HG03103 (cell line): Measurements from ENCODE around the gene TMEM256.
"Not testable (repeated sequence)": the region's sequence is repeated elsewhere in the genome, so short reads cannot be mapped to it uniquely, and the experiment has no call there.

ENCODE experiments used
- ATAC-seq: cut with Tn5 transposase; IDR thresholded peaks from one replicate; pipeline ENCODE4 v1.9.1; 2021; ENCODE audit warnings: low read depth; ENCODE audit not compliant: unreplicated experiment

TMEM256 gene

GRCh38 chr17:7388856-7389255 lies 15.0 kb downstream of the TMEM256 start:
- no peak for ATAC-seq

- no peak for ATAC-seq
Observed at GRCh38 chr17:7384489-7385081, 19.3 kb downstream of the TMEM256 start.

- ATAC-seq = no peak
Observed at GRCh38 chr17:7383742-7384488, 20.0 kb downstream of the TMEM256 start.

- no peak for ATAC-seq
Observed at GRCh38 chr17:7383371-7383741, 20.5 kb downstream of the TMEM256 start.

- no peak for ATAC-seq
Observed at GRCh38 chr17:7382901-7383300, 21.0 kb downstream of the TMEM256 start.

GRCh38 chr17:7380855-7381683 lies 22.8 kb downstream of the TMEM256 start, which contains the start of gene TNK1:
Gene TNK1, plus strand, starts transcription at chr17:7381089. Its CDS starts 1,838 bp downstream, at chr17:7382927.
- no peak for ATAC-seq

GRCh38 chr17:7380321-7380720 lies 23.6 kb downstream of the TMEM256 start:
- no peak for ATAC-seq

- ATAC-seq = no peak
Observed at GRCh38 chr17:7379134-7379533, 24.8 kb downstream of the TMEM256 start.

- ATAC-seq = no peak
Observed at GRCh38 chr17:7374353-7374752, 29.5 kb downstream of the TMEM256 start.

GRCh38 chr17:7370853-7371252 lies 33.0 kb downstream of the TMEM256 start:
- no peak for ATAC-seq

- ATAC-seq = no peak
Observed at GRCh38 chr17:7369825-7370224, 34.1 kb downstream of the TMEM256 start.

GRCh38 chr17:7368599-7368994 lies 35.3 kb downstream of the TMEM256 start:
- not testable (repeated sequence) for ATAC-seq

- ATAC-seq = no peak
Observed at GRCh38 chr17:7367918-7368598, 35.8 kb downstream of the TMEM256 start.

- ATAC-seq = no peak
Observed at GRCh38 chr17:7367083-7367482, 36.8 kb downstream of the TMEM256 start.

- not testable (repeated sequence) for ATAC-seq
Observed at GRCh38 chr17:7365963-7366362, 37.9 kb downstream of the TMEM256 start.

- ATAC-seq = no peak
Observed at GRCh38 chr17:7363311-7363710, 40.6 kb downstream of the TMEM256 start.

GRCh38 chr17:7361906-7362305 lies 42.0 kb downstream of the TMEM256 start:
- ATAC-seq = no peak

GRCh38 chr17:7357381-7357780 lies 46.5 kb downstream of the TMEM256 start:
- ATAC-seq = no peak

- no peak for ATAC-seq
Observed at GRCh38 chr17:7356756-7357155, 47.1 kb downstream of the TMEM256 start.

- no peak for ATAC-seq
Observed at GRCh38 chr17:7356072-7356549, 47.8 kb downstream of the TMEM256 start.

- no peak for ATAC-seq
Observed at GRCh38 chr17:7355573-7355972, 48.3 kb downstream of the TMEM256 start.
